Lower leg skin (tissue), 4 donors: ENCODE data around the gene SPATA46. TPM values are rescaled to one million over a fixed set of nuclear protein-coding genes. Genes with fewer than 3 reads are reported as not detected.

ENCODE experiments used
- DNase-seq, 2 donors: peaks; one replicate each; pipeline ENCODE4 v3.0.0-alpha.2; 2019; ENCODE audit warnings: low spot score in 2 of 2
- H3K4me3 ChIP-seq: fragments of 200-600 bp; sonication (generic); 2 replicates; pipeline ENCODE4 v1.5.1; 2017; ENCODE audit warnings: mild to moderate bottlenecking, low read depth; ENCODE audit not compliant: poor library complexity, severe bottlenecking
- POLR2A ChIP-seq, 2 donors: fragments of 450-650 bp; IDR thresholded peaks; one replicate each; pipeline ENCODE4 v1.6.1; 2016 to 2017; ENCODE audit warnings: antibody characterized with exemption in 2 of 2, mild to moderate bottlenecking in 1 of 2, moderate library complexity in 1 of 2
- WGBS, 2 donors: methylation state at CpG; one replicate each; pipeline ENCODE4 v1.1.5; 2018; 5-methylcytosine and 5-hydroxymethylcytosine counted together
- intact Hi-C: fragments of 100-400 bp; cut with DNase I; formaldehyde crosslinking; loops from one replicate; pipeline ENCODE4 v1.15.0; 2023; ENCODE audit warnings: low total_unique reads
- total RNA-seq, 4 donors: library from RNA; depleted of rRNA; stranded (reverse); fragments of >200 nt; gene quantifications; one replicate each; pipeline ENCODE4 v1.1.0, GENCODE V29; 2016
- TF ChIP-seq, protein P1 (sequence below), 3 donors: fragments of 450-650 bp; IDR thresholded peaks; one replicate each; pipeline ENCODE4 v1.5.1; 2016; ENCODE audit warnings: antibody characterized with exemption in 3 of 3, mild to moderate bottlenecking in 3 of 3, moderate library complexity in 2 of 3

The SPATA46 gene
- total RNA-seq, 4 donors from 2014 or later = not detected

DNA sequence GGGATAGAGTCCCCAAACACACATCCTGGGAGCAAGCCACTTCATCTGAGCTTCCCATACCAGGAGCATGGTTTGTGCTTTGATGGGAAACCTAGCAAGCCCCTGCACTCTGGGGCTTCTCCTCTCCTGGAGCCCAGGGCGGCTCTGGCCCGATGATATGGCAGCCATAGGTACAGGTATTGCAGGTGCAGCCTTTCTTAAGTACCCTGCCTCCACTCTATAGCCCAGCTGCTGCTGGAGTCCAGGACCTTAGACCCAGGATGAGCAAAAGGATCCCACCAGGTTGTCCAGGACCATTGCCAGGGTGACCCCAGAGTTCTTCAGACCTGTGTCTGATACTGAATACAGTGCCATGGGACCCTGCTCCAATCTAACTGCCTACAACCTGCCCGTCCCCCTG lies 9.0 kb upstream of the SPATA46 start:
- no peak overlapping the region for H3K4me3 ChIP-seq
- intact Hi-C loops = no loop called here
- 72 to 88% methylated on average over 2 to 3 of the region's 3 CpGs for WGBS, 2 donors
- TF ChIP-seq POLR2A (IDR thresholded peaks at IDR 0.05) = no peak
- TF ChIP-seq, protein P1, sequence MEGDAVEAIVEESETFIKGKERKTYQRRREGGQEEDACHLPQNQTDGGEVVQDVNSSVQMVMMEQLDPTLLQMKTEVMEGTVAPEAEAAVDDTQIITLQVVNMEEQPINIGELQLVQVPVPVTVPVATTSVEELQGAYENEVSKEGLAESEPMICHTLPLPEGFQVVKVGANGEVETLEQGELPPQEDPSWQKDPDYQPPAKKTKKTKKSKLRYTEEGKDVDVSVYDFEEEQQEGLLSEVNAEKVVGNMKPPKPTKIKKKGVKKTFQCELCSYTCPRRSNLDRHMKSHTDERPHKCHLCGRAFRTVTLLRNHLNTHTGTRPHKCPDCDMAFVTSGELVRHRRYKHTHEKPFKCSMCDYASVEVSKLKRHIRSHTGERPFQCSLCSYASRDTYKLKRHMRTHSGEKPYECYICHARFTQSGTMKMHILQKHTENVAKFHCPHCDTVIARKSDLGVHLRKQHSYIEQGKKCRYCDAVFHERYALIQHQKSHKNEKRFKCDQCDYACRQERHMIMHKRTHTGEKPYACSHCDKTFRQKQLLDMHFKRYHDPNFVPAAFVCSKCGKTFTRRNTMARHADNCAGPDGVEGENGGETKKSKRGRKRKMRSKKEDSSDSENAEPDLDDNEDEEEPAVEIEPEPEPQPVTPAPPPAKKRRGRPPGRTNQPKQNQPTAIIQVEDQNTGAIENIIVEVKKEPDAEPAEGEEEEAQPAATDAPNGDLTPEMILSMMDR (IDR thresholded peaks at IDR 0.05) = no peak
- DNase-seq = peak in 1 of 2 donors; percentile 82

DNA sequence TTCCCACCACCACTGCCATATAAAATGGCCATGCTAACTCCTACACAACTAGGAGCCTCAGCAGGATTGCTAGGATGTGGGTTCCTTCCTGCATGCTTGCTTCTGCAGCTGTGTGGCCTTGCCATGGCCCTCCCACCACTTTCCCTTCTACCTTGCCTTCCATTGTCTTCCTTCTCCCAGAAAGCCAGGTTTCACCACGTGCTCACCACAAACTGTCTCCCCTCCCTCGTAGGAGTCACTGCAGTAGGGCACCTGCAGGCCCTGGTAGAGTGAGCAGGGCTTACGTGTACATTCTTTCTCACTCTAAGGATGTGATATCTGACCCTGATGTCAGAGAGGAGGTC lies 8.6 kb upstream of the SPATA46 start:
- 81 to 90% methylated on average over 3 of the region's 3 CpGs for WGBS, 2 donors
- intact Hi-C loops = no loop called here
- TF ChIP-seq POLR2A (IDR thresholded peaks at IDR 0.05) = no peak
- TF ChIP-seq, protein P1 (IDR thresholded peaks at IDR 0.05) = no peak

GRCh38 chr1:162384601-162385279 lies 8.1 kb upstream of the SPATA46 start:
- H3K4me3 ChIP-seq = no peak overlapping the region
- DNase-seq = peak in 1 of 2 donors; percentile 81
- 95 to 96% methylated on average over 10 of the region's 10 CpGs for WGBS, 2 donors
- intact Hi-C loops = no loop called here
- TF ChIP-seq, protein P1 (IDR thresholded peaks at IDR 0.05) = no peak
- TF ChIP-seq POLR2A (IDR thresholded peaks at IDR 0.05) = no peak

More for the DNA sequence above, 8.6 kb upstream of the SPATA46 start:
- H3K4me3 ChIP-seq = no peak overlapping the region
- DNase-seq = peak in 1 of 2 donors; percentile 68

GRCh38 chr1:162384116-162384515 lies 7.5 kb upstream of the SPATA46 start:
- peak in 1 of 2 donors; percentile 63 for DNase-seq
- TF ChIP-seq, protein P1 (IDR thresholded peaks at IDR 0.05) = no peak
- no peak for TF ChIP-seq POLR2A (IDR thresholded peaks at IDR 0.05)
- WGBS, 2 donors = 87 to 92% methylated on average over 6 of the region's 6 CpGs
- no peak overlapping the region for H3K4me3 ChIP-seq
- intact Hi-C loops = no loop called here

DNA sequence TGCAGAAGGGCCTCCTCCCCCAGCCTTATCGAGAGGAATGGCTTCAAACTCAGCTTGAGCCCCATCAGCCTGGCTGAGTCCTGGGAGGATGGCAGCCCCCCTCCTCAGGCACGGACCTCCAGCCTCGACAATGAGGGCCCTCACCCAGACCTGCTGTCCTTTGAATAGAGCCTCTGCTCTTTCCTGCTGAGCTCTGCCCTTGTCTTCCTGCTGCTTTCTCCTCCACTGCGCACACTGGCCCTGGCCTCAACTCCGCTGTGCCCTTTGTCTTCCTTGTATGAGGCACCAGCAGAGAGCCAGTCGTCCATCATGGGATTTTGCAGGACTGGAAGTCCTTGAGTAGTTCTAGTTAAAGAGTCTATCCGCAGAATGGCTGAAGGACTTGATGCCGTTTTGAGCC lies 6.9 kb upstream of the SPATA46 start:
- TF ChIP-seq POLR2A (IDR thresholded peaks at IDR 0.05) = no peak
- TF ChIP-seq, protein P1 (IDR thresholded peaks at IDR 0.05) = no peak
- DNase-seq = no peak
- no peak overlapping the region for H3K4me3 ChIP-seq
- intact Hi-C loops = no loop called here
- 91 to 94% methylated on average over 8 of the region's 8 CpGs for WGBS, 2 donors

- DNase-seq = no peak
- intact Hi-C loops = no loop called here
- TF ChIP-seq, protein P1 (IDR thresholded peaks at IDR 0.05) = no peak
- TF ChIP-seq POLR2A (IDR thresholded peaks at IDR 0.05) = no peak
- WGBS, 2 donors = 94 to 97% methylated on average over 6 of the region's 6 CpGs
- no peak overlapping the region for H3K4me3 ChIP-seq
Measured at GRCh38 chr1:162383091-162383490, 6.4 kb upstream of the SPATA46 start.
